Measurements from ENCODE around the gene NEK1. TPM values are rescaled to one million over a fixed set of nuclear protein-coding genes. Genes with fewer than 3 reads are reported as not detected.

NEK1 gene
- total RNA-seq = 10 to 100 TPM in 1 of 4 donors, 1 to 10 TPM in 3; 6.0 to 18.2 (median 7.1) TPM

GRCh38 chr4:169611991-169612870, at the start of gene NEK1:
Gene NEK1 (minus strand): TSS chr4:169612583. CDS start chr4:169602630, 9,953 bp downstream.
- peak within 1 kb of the TSS; percentile 90 to 97 (median 95) for H3K27ac ChIP-seq
- DNase-seq = peak; percentile 86 to 93 (median 90)
- H3K9me3 ChIP-seq = no peaks in the 10 kb centered on the region
- no peaks in the 10 kb centered on the region for H3K36me3 ChIP-seq
- peak within 1 kb of the TSS; percentile 68 to 88 (median 70) for H3K4me3 ChIP-seq
- no peaks in the 10 kb centered on the region for H3K27me3 ChIP-seq
- peak in 1 of 6 experiments; percentile 1 for TF ChIP-seq CTCF (IDR thresholded peaks at IDR 0.05)
- peak; percentile 70 to 74 for TF ChIP-seq POLR2A (IDR thresholded peaks at IDR 0.05)
- peaks cover 0 to 28% (median 0%) of the 10 kb centered on the region in 4 donors for H3K4me1 ChIP-seq

DNA sequence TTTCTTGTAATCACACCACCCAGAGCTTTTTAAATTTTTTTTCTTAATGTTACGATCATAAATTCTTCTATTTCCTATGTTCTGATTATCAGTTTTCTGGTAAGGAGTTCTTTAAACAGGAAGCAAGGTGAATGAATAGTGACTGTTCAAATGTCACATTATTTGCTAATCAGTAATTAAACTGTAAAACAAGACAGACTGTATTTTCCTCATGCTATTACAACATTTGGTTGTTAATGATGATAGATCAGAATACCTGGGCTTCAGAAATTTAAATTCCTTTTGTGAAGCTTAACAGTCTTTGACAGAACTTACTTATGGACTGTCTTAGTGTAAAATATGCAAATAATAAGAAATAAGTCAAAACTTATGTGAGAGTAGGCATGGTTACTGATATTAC, 49.4 kb upstream of the NEK1 start:
- Histone ChIP-seq H3K36me3 (no peaks in the 10 kb centered on the region), H3K27me3 (no peaks in the 10 kb centered on the region), H3K4me1 (peaks cover 0 to 42% (median 2%) of the 10 kb centered on the region in 4 donors), H3K4me3 (peak overlapping the region in 1 of 4 donors; percentile 46), H3K9me3 (no peaks in the 10 kb centered on the region), H3K27ac (peak overlapping the region in 1 of 4 donors; percentile 83)
- no peak for DNase-seq
- TF ChIP-seq POLR2A (IDR thresholded peaks at IDR 0.05) = no peak
- TF ChIP-seq CTCF (IDR thresholded peaks at IDR 0.05) = no peak

GRCh38 chr4:169660929-169661328, 48.5 kb upstream of the NEK1 start:
- peaks cover 0 to 42% (median 2%) of the 10 kb centered on the region in 4 donors for H3K4me1 ChIP-seq
- H3K27ac ChIP-seq = peak overlapping the region in 3 of 4 donors; percentile 40 to 83 (median 83)
- H3K4me3 ChIP-seq = peak overlapping the region in 1 of 4 donors; percentile 46
- no peaks in the 10 kb centered on the region for H3K36me3 ChIP-seq
- no peak for DNase-seq
- no peaks in the 10 kb centered on the region for H3K9me3 ChIP-seq
- TF ChIP-seq CTCF (IDR thresholded peaks at IDR 0.05) (no peak), POLR2A (IDR thresholded peaks at IDR 0.05) (no peak)
- H3K27me3 ChIP-seq = no peaks in the 10 kb centered on the region

DNA sequence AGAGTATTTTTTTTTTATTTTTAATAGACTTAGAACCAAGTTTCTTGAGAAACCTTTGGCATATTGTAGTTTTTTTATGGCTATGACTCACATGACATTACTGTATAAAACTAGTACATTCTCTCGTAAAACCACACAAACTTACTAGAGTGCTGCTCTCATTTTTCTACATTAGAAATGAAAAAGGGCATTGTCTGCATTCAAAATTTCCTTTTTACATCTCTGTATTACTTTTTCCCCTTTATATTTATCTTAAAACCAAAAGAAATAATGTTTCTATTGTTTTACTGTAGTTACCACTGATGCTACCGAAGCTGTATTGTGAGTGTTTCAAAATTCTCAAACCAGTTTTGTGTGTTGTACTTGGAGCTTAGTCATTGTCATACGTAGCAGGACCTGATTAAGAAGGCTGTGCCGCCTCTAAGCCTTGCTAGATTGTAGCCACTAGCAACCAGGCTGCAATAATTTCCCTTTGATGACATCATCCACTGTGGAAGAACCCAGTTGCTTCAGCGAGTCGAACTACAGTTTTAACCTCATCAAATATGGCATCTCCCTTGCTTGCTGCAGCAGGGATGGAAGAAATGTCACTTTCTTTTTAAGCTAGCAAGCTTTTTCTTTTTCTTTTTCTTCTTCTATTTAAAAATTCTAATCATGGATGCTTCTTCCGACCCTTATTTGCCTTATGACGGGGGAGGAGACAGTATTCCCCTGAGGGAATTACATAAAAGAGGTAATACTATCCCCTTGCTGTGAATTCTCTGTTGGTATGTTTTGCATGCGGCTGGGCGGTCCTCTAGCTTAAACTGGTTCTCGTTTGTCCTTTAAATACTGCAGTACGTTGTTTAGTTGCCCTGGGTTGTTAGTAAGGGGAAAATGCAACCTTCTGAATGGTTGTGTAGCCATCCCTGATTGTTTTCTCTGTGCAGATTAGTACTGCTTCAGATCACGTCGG, 47.6 kb upstream of the NEK1 start:
- DNase-seq = peak in 2 of 3 donors; percentile 48 to 89
- Histone ChIP-seq H3K9me3 (no peaks in the 10 kb centered on the region), H3K4me1 (peaks cover 0 to 41% (median 2%) of the 10 kb centered on the region in 4 donors)

More for the DNA sequence above, 47.6 kb upstream of the NEK1 start:
- TF ChIP-seq CTCF (IDR thresholded peaks at IDR 0.05) (peak in 1 of 6 experiments; percentile 7), POLR2A (IDR thresholded peaks at IDR 0.05) (peak; percentile 20 to 39)
- H3K4me3 ChIP-seq = peak overlapping the region; percentile 13 to 46 (median 27)
- no peaks in the 10 kb centered on the region for H3K36me3 ChIP-seq
- peak overlapping the region; percentile 13 to 83 (median 62) for H3K27ac ChIP-seq
- no peaks in the 10 kb centered on the region for H3K27me3 ChIP-seq
